ENCODE measurements around the gene ADGRD2. TPM values are rescaled to one million over a fixed set of nuclear protein-coding genes. Genes with fewer than 3 reads are reported as not detected.
A peak's percentile ranks its signal among the peaks of the same experiment; 100 is the strongest.

Gene ADGRD2
- total RNA-seq, 1 experiment from 2014 or later: 1.5 TPM

DNA sequence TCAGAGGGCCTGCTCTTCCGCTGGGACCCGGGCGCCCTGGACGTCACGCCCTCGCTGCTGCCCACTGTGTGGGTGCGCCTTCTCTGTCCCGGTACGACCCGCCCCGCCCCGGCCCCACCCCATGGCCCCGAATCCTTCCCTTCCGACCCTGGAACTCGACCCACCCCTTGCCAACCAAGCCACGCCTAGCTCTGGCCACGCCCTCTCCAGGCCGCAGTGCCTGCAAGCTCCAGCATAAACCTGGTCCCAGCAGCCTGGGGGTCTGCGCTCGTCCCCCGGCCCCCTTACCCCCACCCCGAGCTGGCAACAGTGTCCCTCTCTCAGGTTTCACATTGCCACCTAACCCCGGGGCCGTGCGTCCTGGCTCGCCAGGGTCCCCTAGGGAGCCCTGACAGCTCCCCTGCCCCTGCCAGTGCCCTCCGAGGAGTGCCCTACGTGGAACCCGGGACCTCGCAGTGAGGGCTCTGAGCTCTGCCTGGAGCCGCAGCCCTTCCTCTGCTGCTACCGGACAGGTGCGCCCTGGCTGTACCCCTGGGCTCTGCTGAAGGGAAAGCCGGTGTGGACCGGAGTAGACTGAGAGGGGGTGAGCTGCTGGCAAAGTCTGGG lies 3.4 kb downstream of the ADGRD2 start:
- H2AK5ac ChIP-seq (ENCODE audit: insufficient read length, low read length): no peak overlapping the region
- DNase-seq: peak; percentile 88
- Mint-ChIP-seq H3K9me3 (no peaks in the 10 kb centered on the region), H3K4me1 (peaks cover 17 to 28% of the 10 kb centered on the region in 2 experiments), H3K27me3 (ENCODE audit: low read depth) (peaks cover 35% of the 10 kb centered on the region), H3K36me3 (ENCODE audit: insufficient read depth in 1 of 3, low read depth in 3 of 3) (no peaks in the 10 kb centered on the region), H3K27ac (no peak overlapping the region), H3K4me3 (peak overlapping the region; percentile 36 to 73; a peak in 4 of 5 replicates)
- no peak overlapping the region for H4K91ac ChIP-seq (ENCODE audit: insufficient read length, low read depth, low read length)
- no peak overlapping the region for H2BK5ac ChIP-seq (ENCODE audit: insufficient read length, low read length)
- H3K9me3 ChIP-seq (ENCODE audit: control insufficient read depth, low read depth, low read length): no peaks in the 10 kb centered on the region
- no peak overlapping the region for H3T11ph ChIP-seq (ENCODE audit: low read length)
- no peaks in the 10 kb centered on the region for H3K79me2 ChIP-seq (ENCODE audit: insufficient read depth, low read length)
- TF ChIP-seq, protein P1, sequence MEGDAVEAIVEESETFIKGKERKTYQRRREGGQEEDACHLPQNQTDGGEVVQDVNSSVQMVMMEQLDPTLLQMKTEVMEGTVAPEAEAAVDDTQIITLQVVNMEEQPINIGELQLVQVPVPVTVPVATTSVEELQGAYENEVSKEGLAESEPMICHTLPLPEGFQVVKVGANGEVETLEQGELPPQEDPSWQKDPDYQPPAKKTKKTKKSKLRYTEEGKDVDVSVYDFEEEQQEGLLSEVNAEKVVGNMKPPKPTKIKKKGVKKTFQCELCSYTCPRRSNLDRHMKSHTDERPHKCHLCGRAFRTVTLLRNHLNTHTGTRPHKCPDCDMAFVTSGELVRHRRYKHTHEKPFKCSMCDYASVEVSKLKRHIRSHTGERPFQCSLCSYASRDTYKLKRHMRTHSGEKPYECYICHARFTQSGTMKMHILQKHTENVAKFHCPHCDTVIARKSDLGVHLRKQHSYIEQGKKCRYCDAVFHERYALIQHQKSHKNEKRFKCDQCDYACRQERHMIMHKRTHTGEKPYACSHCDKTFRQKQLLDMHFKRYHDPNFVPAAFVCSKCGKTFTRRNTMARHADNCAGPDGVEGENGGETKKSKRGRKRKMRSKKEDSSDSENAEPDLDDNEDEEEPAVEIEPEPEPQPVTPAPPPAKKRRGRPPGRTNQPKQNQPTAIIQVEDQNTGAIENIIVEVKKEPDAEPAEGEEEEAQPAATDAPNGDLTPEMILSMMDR (conservative IDR thresholded peaks at IDR 0.05): no peak
- H2BK120ac ChIP-seq (ENCODE audit: low read depth, low read length, poor library complexity, severe bottlenecking): no peak overlapping the region
- H3K79me1 ChIP-seq (ENCODE audit: insufficient read depth, low read depth, low read length, poor library complexity, severe bottlenecking): no peaks in the 10 kb centered on the region
- H4K20me1 ChIP-seq (ENCODE audit: control insufficient read depth, insufficient read depth, insufficient read length): peaks cover 2% of the 10 kb centered on the region
- no peak overlapping the region for H3K56ac ChIP-seq (ENCODE audit: insufficient read length, low read depth, low read length)
- no peak overlapping the region for H3K9ac ChIP-seq (ENCODE audit: extremely low read depth, insufficient read length, low read length)
- no peak overlapping the region for H4K5ac ChIP-seq (ENCODE audit: insufficient read length, low read depth, low read length)
- peak overlapping the region; percentile 29 for H3K4me2 ChIP-seq (ENCODE audit: insufficient read depth, insufficient read length, low read length)
- H2BK12ac ChIP-seq (ENCODE audit: insufficient read length, low read depth, low read length): no peak overlapping the region
- no peak overlapping the region for H3K23ac ChIP-seq (ENCODE audit: insufficient read length, low read depth, low read length)
- WGBS (ENCODE audit: extremely low coverage, insufficient read length, low lambda C conversion rate): no CpG with 5 or more reads among the region's 35 CpGs
- no peak overlapping the region for H3K4ac ChIP-seq (ENCODE audit: low read depth, low read length)
- peaks cover 12% of the 10 kb centered on the region for H3K27me3 ChIP-seq (ENCODE audit: insufficient read depth, low read length)
- no peak overlapping the region for H3K18ac ChIP-seq (ENCODE audit: insufficient read length, low read depth, low read length)
- H3K27ac ChIP-seq (ENCODE audit: insufficient read length, low read depth, low read length): no peak overlapping the region
- H3K4me1 ChIP-seq (ENCODE audit: insufficient read depth, low read length): no peaks in the 10 kb centered on the region; the same call in 1 of the 2 replicates
- no peak overlapping the region for H2AFZ ChIP-seq (ENCODE audit: low read length)
- no peak overlapping the region for H4K8ac ChIP-seq (replicated peaks; ENCODE audit: insufficient read length, low read depth, low read length)
- H3K14ac ChIP-seq (ENCODE audit: insufficient read depth, low read length): no peak overlapping the region; the same call in 1 of the 2 replicates
- H3K23me2 ChIP-seq (ENCODE audit: insufficient read length, low read depth, low read length, poor library complexity, severe bottlenecking): peaks cover 5% of the 10 kb centered on the region
- H2BK15ac ChIP-seq (ENCODE audit: low read depth, low read length): no peak overlapping the region
- no peak overlapping the region for H2BK20ac ChIP-seq (ENCODE audit: low read depth, low read length, poor library complexity, severe bottlenecking)

Data from H9 (cell line).